ENCODE data around the gene CNGA3.
A peak's percentile ranks its signal among the peaks of the same experiment; 100 is the strongest.
"Not testable (repeated sequence)": the region's sequence is repeated elsewhere in the genome, so short reads cannot be mapped to it uniquely, and the experiment has no call there.

Gene CNGA3

DNA sequence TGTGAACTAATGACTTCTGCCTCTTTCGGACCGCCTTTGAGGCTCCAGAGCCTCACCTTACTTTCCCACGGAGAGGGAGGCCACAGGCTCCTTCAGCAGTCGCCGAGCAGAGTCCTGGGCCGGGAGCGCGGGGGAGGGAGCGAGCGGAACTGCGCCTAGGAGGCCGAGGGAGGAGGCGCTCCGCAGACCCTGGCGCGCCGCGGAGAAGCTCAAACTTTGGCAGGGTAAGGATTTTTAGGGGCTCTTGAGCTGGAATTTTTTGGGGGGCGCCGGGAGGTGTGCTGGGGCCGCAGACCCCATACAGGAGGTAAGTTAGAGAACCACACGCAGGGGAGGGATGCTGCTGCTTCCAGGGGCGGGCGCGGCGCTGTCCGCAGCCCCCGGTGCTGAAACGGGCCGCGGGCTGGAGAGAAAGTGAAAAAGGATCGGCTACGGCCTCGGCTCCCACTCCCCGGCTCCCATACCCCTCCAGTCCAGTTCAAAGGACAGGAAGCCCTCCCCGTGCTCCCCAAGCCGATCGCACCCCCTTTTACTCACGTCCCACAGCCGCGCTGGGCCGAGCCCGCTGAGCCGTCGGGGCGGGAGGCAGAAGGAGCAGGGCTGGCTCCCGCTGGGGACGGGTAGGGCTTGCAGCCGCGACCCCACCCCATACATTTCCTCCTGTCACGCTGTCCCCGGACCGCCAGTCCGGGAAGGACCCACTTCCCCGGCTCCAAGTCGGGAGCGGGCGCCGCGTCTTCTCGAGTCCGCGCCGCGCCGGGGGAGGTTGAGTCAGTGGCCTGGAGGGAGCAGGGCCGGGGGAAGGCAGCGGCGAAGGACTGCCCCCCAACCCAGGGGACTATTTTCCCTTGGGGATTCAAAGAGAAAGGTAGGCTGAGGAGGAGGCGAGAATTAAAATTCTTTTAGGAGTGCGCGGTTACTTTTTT lies at the start of gene CNGA3:
CNGA3 (plus strand) TSS at position 146 of the 926 bp plus-strand sequence. CDS start 23,520 bp downstream, outside the sequence.
- no peak for DNase-seq

DNA sequence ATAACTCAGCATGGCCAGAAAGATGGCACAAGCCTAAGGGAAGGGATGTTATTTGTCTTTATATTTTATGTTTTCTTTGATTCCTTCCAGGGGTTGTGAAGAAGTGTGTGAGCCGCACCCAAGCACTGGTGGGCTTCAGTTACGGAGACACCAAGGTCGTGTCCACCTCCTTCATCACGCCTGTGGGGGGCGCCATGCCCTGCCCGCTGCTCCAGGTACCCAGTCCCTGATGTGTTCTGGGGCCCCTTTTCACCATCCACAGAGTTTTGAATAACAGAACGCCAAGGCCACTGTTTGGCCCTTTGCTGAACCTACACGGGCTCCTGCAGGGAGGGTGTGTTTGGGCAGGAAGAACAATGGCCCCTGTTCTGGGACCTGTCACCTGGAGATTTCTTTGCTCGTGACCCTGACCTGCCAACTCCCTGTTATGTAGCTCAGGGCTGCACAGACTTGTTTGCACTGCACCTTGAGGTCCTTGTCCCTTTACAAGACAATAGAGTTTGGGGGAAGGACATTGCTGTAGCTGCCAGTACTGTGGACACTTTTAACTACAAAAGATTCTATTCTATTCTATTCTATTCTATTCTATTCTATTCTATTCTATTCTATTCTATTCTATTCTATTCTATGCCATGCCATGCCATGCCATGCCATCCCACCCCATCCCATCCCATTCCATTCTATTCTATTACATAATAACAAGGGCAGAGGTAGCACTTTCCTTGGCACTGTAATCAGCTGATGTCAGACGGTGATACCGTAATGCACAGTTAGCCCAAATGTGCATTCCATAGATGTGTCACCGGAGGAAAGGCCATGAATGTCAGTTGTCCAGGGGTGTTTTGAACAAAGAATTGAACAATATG lies 48.2 kb upstream of the CNGA3 start:
- no peak for DNase-seq

DNA sequence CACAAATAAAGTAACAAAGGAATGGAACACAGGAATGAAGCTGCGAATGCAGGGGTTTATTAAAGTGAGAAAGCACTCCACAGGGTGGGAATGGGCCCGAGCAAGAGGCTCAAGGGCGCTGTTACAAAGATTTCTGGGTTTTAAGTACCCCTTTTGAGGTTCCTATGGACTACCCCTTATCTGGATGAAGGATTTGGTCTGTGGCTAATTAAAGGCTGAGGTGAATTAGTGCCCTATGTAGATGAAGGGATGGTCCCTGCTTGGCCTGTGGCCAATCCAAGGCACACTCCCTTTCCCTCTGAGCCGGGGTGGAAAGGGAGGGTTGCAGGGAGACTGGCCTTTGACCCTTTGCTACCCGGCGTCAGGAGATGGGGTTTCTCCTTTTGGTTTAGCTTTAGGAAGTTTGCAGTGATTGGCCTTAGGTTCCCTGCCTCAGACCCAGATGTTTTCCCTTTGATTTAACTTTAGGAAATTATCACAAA lies 47.5 kb upstream of the CNGA3 start:
- no peak for DNase-seq

DNA sequence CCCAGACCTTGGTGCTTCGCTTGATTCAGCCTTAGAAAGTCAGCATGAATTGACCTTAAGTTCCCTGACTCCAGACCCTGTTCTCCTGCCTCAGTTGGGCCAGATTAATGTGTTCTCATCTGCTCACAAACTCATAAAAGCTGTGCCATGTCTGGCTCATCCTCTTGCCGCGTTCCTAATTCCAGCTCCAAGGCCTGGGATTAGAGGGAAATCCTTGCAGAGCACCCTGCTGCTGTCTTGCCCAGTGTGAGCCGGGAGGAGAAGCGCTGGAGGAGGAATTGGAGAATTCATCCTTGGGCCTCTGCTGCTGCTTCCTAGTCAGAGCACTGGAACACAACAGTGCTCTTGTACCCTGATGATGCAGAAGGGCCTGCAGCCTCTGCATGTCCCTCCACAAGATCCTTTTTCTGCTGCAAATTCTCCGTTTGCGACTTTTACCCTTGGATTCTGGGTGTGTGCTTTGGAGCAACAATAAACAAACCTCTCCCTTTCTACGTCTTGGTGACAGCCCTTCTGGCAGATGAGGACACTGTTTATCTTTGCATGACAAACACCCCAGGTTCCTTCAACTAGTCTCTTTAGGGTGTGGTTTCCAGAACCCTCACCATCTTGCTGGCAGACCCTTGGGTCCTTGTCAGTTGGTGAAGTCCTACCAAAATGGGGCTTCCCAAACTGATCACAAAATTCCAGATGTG lies 46.9 kb upstream of the CNGA3 start:
- no peak for DNase-seq

DNA sequence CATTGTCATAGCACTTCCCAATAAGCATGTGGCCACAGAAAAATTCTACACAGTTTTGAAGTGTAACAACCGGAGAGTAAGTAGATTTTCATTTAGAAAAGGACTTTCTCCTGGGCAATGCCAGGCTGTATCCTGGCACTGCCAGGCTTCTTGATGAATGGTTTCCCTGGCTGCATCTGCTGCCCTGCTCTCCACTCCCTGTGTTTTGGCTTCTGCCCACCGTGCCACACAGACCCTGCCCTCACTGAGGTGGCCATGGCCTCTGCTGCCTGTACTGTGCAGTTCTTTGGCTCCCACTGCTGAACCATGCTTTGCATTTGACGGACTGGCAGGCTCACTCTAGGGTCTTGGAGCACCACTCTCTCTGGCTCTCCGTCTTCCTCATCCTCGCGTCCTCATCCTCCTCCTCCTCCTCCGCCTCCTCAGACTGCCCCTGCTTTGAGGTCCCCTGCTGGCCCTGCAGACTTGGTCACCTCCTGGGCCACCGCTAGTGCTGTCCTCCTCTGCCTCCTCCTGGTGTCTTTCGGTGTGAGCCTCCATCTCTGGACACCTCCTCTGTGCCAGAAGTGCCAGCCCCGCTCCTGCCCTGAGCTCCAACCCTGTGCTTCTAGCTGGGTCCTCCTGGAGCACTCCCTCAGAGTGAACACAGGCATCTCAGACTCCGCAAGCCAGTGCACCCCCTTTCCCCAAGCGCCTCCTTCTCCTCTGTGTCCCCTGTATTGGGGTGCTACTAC lies 45.9 kb upstream of the CNGA3 start:
- no peak for DNase-seq

DNA sequence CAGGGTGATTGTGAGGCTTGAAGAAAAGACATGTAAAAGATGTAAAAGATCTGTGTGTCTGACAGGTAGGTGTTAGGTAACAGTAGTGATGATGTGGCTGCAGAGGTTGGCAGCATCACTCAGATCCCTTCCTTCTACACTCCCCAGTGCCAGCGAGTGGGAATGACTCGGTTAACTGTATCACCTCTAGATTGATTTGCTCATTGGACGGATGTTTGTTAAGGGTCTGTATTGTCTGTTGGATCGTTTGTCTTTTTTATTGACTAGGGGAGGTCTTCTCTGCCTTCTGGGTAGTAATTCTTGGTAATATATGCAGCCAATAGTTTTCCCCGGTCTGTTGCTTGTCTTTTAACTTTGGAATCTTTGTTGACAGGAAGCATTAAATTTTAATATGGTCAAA lies 44.8 kb upstream of the CNGA3 start:
- no peak for DNase-seq

DNA sequence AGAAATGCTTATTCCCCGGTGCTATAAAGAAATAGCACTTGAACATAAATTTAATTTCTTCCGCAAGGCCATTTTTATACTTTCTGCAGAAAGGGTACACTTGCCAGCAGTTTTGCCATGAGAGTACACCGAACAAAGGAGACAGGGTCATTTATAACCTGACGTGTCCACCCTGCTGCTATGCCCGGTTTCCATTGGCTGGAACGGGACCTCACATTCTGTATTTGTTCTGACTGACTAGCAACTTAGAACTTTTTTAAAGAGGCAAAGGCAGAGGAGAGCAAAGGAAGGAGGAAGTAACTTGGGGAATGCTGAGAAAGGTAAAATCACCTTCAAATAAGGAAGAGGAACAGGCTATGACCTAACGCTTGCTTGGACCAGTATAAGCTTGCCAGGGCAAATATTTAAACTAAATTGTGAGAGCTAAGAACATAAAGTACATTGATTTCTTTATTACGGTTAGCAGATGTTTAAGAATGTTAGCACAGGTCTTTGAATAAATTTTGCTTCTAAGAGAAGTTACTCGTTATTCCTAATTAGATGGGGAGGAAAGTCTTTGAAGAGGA lies 39.0 kb upstream of the CNGA3 start:
- DNase-seq = not testable (repeated sequence)

DNA sequence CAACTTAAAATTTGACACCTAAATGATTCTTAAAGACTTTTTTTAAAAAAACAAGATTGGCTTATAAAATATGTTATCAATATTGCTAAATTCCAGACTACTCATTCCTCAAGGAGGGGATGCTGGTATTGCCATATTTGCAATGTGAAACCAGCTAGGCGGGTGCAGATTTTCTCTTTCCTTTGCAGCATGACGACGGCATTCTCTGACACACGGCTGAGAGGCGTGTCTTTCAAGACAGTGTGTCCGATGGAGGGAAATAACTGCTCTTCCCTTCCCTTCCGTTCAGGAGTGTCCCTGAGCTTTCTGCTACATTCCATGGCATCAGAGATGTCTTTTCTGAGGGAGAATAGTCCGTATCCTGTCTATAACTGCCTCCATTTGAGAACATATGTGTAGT lies 38.2 kb upstream of the CNGA3 start:
- no peak for DNase-seq

DNA sequence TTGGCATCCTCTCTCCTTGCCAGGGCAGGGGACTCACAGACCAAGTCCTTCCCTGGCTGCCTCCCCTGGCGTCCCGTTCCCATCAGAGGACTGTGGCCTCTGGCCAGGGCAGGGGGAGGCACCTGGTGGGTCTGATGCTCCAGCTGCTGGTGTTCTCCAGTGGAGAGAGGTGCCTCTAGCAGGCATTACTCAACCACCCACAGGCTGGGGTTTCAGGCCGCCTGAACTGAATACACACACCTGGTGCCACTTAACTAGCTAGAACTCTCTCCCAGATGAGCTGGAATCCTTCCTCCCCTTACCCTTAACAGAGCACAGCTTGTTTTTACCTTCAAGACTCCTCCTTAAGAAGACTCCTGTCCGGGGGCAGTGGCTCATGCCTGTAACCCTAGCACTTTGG lies 37.7 kb upstream of the CNGA3 start:
- DNase-seq = peak; percentile 29 to 46

DNA sequence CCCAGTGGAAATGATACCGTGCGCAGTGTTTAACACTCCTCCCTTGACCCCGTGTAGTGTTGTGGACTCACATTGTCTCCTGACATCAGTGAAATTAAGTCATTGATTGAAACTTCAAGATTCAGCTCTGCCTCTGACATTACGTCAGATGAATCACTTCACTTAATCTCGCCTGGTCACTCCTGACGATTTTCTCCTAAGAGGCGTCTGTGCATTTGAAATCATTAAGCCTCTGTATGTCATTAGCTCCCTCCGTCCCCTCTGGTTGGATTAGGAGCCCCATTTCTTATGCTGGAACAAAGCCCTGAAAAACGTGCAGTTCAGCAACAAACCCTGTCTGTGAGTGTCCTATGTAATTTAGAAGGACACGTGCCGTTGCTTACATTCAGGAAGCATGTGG lies 36.7 kb upstream of the CNGA3 start:
- DNase-seq = no peak

DNA sequence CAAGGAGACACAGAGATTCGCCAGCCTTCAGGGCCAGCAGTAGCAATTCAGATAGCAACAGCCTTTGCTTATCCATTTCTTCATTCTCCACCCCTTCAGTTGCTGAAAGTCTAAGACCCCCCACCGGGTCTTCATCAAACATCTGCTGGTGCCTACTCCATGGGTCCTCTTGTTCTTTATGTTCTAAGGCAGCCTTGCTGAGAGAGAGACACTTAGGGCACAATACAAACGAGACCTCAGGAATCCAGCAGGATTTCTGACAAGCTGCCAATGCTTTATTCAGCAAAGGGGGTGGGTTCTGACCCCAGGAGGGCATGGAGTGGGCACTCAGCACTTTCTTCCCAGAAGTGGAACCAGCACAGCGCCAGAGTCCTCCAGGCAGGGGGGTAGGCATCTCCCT lies 36.2 kb upstream of the CNGA3 start:
- DNase-seq = no peak

DNA sequence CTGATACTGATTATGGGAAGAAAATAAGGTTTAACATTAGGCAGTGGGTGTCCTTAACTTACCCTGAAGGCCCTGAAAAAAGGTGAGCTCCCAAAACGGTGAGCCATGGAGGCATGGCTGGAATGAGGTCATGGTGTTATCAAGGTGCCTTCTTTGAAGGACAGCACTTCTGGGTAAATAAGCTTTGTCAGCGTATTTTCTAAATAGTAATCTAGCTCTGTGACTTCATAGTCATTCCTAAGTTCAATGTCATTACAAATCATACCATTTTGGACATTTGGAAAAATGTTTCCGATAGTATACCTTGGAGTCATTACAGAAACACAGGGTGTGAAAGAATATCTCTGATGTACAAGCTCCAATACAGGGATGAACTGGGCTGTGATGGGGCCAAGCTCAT lies 35.2 kb upstream of the CNGA3 start:
- no peak for DNase-seq

DNA sequence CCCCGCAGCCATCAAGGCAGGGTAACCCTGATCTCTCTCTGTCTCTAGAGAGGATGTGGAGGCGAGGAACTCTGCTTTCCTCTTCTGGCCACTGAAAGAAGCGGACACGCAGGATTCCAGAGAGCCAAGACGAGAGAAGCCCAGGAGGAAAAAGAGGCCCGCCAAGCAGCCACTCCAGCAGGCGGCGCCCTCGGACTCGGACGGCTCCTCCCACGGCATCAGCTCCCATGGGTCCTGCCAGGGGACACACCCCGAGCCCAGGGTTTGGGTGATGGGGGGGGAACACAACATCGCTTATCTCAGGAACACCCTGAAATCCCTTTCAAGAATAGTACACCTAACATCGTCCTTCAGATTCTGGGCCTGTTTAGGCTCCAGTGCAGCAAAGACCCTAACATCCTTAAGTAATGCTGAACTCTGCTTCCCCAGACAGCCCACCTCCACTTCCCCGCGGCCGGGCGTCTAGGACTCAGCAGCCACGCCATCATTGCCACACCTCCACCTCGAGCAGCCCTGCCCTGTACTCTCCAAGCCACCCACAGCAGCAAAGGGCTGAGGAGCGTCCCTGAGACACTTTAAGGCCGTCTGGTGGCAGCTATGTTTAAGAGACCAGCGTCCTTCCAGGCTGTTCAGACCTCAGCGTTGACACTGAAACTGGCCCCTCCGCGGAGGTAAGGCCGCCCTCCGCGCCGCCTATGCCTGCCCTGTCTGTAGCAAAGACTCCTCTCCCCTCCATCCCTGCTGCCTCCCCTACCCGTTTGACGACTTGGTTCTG lies 34.3 kb upstream of the CNGA3 start:
- DNase-seq = no peak

DNA sequence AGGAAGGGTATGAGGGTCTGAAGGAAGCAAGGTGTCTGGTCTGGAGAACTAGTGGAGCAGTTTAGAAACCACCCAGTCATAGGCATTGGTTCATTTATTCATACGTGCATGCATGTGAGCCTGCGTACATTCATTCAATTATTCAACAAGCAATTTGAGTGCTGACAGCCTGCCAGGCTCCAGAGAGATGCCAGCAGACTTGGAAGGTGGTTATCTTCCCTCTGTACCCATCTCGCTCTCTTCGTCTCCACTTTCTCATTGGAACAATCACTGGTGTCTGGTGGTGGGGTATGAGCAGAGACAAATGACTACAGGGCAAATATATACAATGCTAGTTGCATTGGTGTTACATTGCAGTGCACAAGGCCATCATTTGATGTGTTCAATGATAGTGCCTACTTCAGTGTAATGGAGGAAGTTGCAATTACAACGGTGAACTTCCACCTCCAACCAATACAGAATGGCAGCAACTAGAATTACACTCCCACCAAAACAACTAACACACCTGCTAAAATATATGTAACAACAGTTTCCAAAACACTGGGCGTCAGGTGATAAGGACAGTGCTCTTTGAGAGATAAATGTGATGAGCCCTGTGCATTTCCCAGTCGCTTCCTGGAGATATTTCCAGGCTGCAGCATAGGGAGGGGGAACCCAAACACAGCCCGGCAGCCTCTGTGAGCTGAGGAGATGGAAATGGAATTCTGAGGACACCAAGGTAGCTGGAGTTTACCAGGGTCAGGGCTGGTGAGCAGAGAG lies 32.6 kb upstream of the CNGA3 start:
- no peak for DNase-seq

DNA sequence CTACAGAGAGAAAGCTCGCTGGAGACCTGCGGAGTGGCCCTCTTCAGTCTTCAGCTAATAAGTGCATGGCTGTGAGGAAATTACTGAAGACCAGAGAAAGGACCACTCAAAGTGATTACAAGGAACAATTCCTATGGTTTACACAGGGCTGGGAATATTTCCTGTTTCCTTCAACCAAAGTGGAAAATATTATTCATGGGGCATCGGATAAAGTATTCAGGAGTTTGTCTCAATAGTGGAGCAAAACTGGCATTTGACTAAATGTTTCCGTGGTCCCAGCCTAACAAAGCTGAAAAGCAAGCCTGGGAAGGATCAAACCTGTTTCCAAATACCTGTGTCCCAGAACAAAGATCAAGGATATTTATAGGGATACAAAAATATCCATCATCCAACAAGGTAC lies 32.0 kb upstream of the CNGA3 start:
- no peak for DNase-seq

DNA sequence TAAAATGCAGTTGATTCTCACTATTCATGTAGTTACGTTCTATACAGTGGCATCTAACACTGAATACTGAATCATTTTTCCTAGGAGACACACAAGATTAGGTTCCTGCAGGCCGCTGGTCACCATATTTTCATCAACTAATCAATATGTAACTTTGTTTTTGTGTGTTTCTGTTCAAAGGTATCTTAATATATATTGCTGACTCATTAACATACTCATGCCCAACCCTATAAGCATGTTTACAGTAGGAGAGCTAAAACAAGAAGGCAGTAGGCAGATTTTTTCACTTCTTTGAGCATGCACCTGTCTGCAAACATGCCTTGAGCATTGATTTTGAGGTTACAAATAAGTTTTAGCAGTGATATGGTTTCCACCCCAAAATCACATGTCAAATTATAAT lies 30.3 kb upstream of the CNGA3 start:
- no peak for DNase-seq

DNA sequence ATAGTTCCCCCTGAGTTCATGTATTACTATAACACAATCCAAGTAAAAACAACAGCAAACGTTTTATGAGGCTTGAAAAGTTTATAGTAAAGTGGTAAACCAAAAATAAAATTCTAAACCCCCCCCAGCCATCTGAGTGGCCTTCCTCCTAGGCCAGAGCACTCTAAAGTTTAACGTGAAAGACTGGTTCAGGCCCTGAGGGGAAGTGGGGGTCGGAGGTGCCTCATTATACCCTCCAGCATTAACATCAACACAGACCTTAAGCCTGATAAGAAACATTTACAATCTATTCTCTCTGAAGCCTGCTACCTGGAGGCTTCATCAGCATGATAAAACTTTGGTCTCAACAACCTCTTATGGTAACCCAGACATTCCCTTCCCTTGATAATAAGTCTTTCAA lies 29.0 kb upstream of the CNGA3 start:
- DNase-seq = no peak

DNA sequence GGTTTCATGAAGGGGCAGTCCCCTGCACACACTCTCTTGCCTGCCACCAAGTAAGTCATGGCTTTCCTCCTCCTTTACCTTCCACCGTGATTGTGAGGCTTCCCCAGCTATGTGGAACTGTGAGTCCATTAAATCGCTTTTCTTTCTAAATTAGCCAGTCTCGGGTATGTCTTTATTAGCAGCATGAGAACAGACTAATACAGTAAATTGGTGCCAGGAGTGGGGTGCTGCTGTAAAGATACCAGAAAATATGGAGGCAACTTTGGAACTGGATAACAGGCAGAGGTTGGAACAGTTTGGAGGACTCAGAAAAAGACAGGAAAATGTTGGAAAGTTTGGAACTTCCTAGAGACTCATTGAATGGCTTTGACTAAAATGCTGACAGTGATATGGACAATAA lies 26.1 kb upstream of the CNGA3 start:
- DNase-seq = not testable (repeated sequence)

DNA sequence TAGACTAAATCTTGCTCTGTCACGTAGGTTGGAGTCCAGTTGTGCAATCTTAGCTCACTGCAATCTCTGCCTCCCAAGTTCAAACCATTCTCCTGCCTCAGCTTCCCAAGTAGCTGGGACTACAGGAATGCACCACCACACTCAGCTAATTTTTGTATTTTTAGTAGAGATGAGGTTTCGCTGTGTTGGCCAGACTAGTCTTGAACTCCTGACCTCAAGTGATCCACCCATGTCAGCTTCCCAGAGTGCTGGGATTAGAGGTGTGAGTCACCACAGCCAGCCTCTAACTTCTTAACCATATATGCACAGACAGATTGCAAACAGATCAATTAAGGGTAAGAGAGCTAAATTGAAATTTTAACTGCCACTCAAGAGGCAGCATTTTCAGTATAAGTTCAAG lies 22.1 kb upstream of the CNGA3 start:
- no peak for DNase-seq

DNA sequence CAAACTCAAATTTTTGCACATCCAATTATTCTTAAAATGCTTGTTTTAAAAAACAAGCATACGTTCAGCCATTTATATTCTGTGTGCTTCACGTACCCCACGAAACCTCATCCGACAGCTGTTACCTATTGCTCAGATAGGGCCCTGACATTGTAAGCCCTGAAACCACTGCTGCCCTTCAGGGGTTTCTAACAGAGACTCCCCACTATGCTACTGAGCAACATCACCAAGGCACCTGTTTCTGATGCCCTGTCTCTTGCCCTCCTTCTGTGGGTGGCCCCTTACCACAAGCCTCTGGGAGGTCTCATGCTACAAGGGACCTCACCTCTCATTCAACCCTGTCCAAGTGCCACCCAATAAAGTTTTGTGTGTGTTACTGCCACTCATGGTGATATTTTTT lies 18.5 kb upstream of the CNGA3 start:
- no peak for DNase-seq

DNA sequence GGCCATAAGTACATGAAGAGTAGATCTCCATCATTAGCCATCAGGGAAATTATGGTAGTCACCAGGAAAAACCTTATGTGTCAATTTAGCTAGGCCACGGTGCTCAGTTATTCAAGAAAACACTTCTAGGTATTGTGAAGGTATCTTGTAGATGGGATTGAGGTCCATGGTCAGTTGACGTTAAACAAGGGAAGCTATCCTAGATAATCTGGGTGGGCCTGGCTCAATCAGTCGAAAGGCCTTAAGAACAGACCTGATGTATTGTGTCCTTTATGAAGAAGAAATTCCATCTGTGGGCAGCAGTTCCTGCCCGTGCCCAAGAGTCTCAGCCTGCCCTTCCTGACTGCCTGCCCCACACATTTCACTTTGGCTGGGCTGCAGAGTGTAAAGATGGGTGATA lies 16.7 kb upstream of the CNGA3 start:
- DNase-seq = no peak

All from NCI-H187 (cell line).